IMR-90 (cell line): Measurements from ENCODE around the gene GLG1. TPM values are rescaled to one million over a fixed set of nuclear protein-coding genes. Genes with fewer than 3 reads are reported as not detected.

Experiments used
- ATAC-seq: fragments of 200-7000 bp; cut with Tn5 transposase; 2 replicates; pipeline ENCODE4 v1.9.1; 2020; ENCODE audit warnings: low read depth, mild to moderate bottlenecking, moderate library complexity
- BruUV-seq: library from RNA; stranded (reverse); fragments of 400-500 nt; replicated peaks from 2 replicates; lab custom pipeline; 2021; lab: Mats Ljungman, UMichigan
- CTCF ChIA-PET: fragments of 300-600 bp; formaldehyde crosslinking; extraction: SDS; loops from one replicate; lab custom pipeline; 2021; ENCODE audit warnings: antibody characterized with exemption; lab: Yijun Ruan, JAX
- POLR2A ChIA-PET: fragments of 300-600 bp; sonication (Branson Sonifier 250); formaldehyde crosslinking; loops from one replicate; lab custom pipeline; 2022; ENCODE audit warnings: antibody characterized with exemption; ENCODE audit not compliant: unreplicated experiment; lab: Charles Lee
- DNase-seq: peaks from one replicate; pipeline ENCODE4 v3.0.0; 2013
- H2AFZ ChIP-seq: replicated peaks from 2 replicates; pipeline ENCODE3; 2013; ENCODE audit warnings: low read length, mild to moderate bottlenecking; ENCODE audit not compliant: poor library complexity
- H2AK5ac ChIP-seq: 2 replicates; pipeline ENCODE4 v1.6.1; 2013; ENCODE audit warnings: low read depth, low read length, inconsistent platforms
- H2AK9ac ChIP-seq: replicated peaks from 2 replicates; pipeline ENCODE3; 2013; ENCODE audit warnings: mild to moderate bottlenecking, low read depth, low read length, moderate library complexity; ENCODE audit not compliant: poor library complexity
- H2BK120ac ChIP-seq: 2 replicates; pipeline ENCODE4 v1.6.1; 2013; ENCODE audit warnings: low read depth, low read length, inconsistent platforms
- H2BK15ac ChIP-seq: 3 replicates; pipeline ENCODE4 v1.6.1; 2013; ENCODE audit warnings: low read depth, low read length, inconsistent platforms
- H2BK20ac ChIP-seq: 2 replicates; pipeline ENCODE4 v1.6.1; 2013; ENCODE audit warnings: low read depth, mild to moderate bottlenecking, inconsistent platforms, low read length, moderate library complexity
- H2BK5ac ChIP-seq: 2 replicates; pipeline ENCODE4 v1.6.1; 2013; ENCODE audit warnings: mild to moderate bottlenecking, low read depth, low read length, inconsistent platforms; ENCODE audit not compliant: poor library complexity, severe bottlenecking
- H3K14ac ChIP-seq: replicated peaks from 2 replicates; pipeline ENCODE4 v1.6.1; 2013; ENCODE audit warnings: low read depth, low read length, inconsistent platforms
- H3K18ac ChIP-seq: 2 replicates; pipeline ENCODE4 v1.6.1; 2013; ENCODE audit warnings: low read depth, low read length, control low read depth
- H3K23ac ChIP-seq: 2 replicates; pipeline ENCODE4 v1.6.1; 2013; ENCODE audit warnings: low read depth, low read length, inconsistent platforms
- H3K27ac ChIP-seq: 2 replicates; pipeline ENCODE4 v1.5.1; 2013; ENCODE audit warnings: mild to moderate bottlenecking, control low read depth, low read length; ENCODE audit not compliant: insufficient read depth
- H3K27me3 ChIP-seq: 2 replicates; pipeline ENCODE4 v1.6.1; 2013; ENCODE audit warnings: low read length; ENCODE audit not compliant: control insufficient read depth, insufficient read depth
- H3K36me3 ChIP-seq: 2 replicates; pipeline ENCODE4 v1.6.1; 2013; ENCODE audit warnings: low read length, mixed read lengths; ENCODE audit not compliant: control insufficient read depth, insufficient read depth
- H3K4ac ChIP-seq: 2 replicates; pipeline ENCODE4 v1.6.1; 2013; ENCODE audit warnings: low read depth, low read length, inconsistent platforms
- H3K4me1 ChIP-seq: 2 replicates; pipeline ENCODE4 v1.6.1; 2013; ENCODE audit warnings: low read length, mixed read lengths; ENCODE audit not compliant: control insufficient read depth, insufficient read depth
- H3K4me2 ChIP-seq: 2 replicates; pipeline ENCODE4 v1.6.1; 2013; ENCODE audit warnings: low read depth, mild to moderate bottlenecking, control low read depth, low read length, moderate library complexity
- H3K4me3 ChIP-seq: 2 replicates; pipeline ENCODE4 v1.5.1; 2013; ENCODE audit warnings: low read depth, mild to moderate bottlenecking, control low read depth, low read length, moderate library complexity; ENCODE audit not compliant: insufficient read depth
- H3K56ac ChIP-seq: 2 replicates; pipeline ENCODE4 v1.6.1; 2013; ENCODE audit warnings: low read length, inconsistent platforms; ENCODE audit not compliant: insufficient read depth; ENCODE audit errors: extremely low read depth
- H3K79me1 ChIP-seq, 2 experiments: 2 replicates each; pipeline ENCODE4 v1.6.1; 2013; ENCODE audit warnings: low read length in 2 of 2, inconsistent platforms in 1 of 2, low read depth in 1 of 2
- H3K9ac ChIP-seq: 2 replicates; pipeline ENCODE4 v1.6.1; 2013; ENCODE audit warnings: low read depth, low read length, control low read depth
- H3K9me1 ChIP-seq: 2 replicates; pipeline ENCODE4 v1.6.1; 2013; ENCODE audit warnings: low read length, inconsistent platforms; ENCODE audit not compliant: insufficient read depth
- H3K9me3 ChIP-seq: 2 replicates; pipeline ENCODE4 v1.6.1; 2013; ENCODE audit warnings: low read length; ENCODE audit not compliant: control insufficient read depth, insufficient read depth
- H4K20me1 ChIP-seq: 2 replicates; pipeline ENCODE4 v1.6.1; 2013; ENCODE audit warnings: low read length, inconsistent platforms; ENCODE audit not compliant: insufficient read depth
- H4K5ac ChIP-seq: 2 replicates; pipeline ENCODE4 v1.6.1; 2013; ENCODE audit warnings: mild to moderate bottlenecking, low read depth, low read length, control low read depth
- H4K8ac ChIP-seq, 2 experiments: 2 replicates each; pipeline ENCODE4 v1.6.1; 2013; ENCODE audit warnings: low read depth in 2 of 2, low read length in 2 of 2, control low read depth in 1 of 2, inconsistent platforms in 1 of 2
- H4K91ac ChIP-seq: 2 replicates; pipeline ENCODE4 v1.6.1; 2013; ENCODE audit warnings: low read depth, low read length, inconsistent platforms; ENCODE audit not compliant: insufficient read depth
- CHD1 ChIP-seq: IDR thresholded peaks from 2 replicates; pipeline ENCODE4 v1.6.1; 2012; ENCODE audit warnings: low read depth, low read length, improper control_type of control experiment
- ELK1 ChIP-seq: fragments of 150-350 bp; IDR thresholded peaks from 2 replicates; pipeline ENCODE4 v1.6.1; 2016; ENCODE audit warnings: low read depth, mild to moderate bottlenecking, low read length, moderate library complexity, borderline replicate concordance
- FOS ChIP-seq: fragments of 150-350 bp; IDR thresholded peaks from 2 replicates; pipeline ENCODE4 v1.6.1; 2016; ENCODE audit warnings: low read depth, low read length
- MAFK ChIP-seq: IDR thresholded peaks from 2 replicates; pipeline ENCODE4 v1.6.1; 2012; ENCODE audit warnings: low read depth, low read length, improper control_type of control experiment
- NFE2L2 ChIP-seq: fragments of 150-350 bp; IDR thresholded peaks from 2 replicates; pipeline ENCODE4 v1.6.1; 2016; ENCODE audit warnings: low read depth, mild to moderate bottlenecking, low read length
- RAD21 ChIP-seq: IDR thresholded peaks from 2 replicates; pipeline ENCODE4 v1.6.1; 2012; ENCODE audit warnings: low read length, improper control_type of control experiment
- RCOR1 ChIP-seq: IDR thresholded peaks from 2 replicates; pipeline ENCODE4 v1.6.1; 2012; ENCODE audit warnings: mild to moderate bottlenecking, low read length, improper control_type of control experiment; ENCODE audit not compliant: insufficient replicate concordance
- RFX5 ChIP-seq: IDR thresholded peaks from 2 replicates; pipeline ENCODE4 v1.8.0; 2012; ENCODE audit warnings: low read depth, mild to moderate bottlenecking, low read length, moderate library complexity
- WGBS, 2 experiments: methylation state at CpG; one replicate each; pipeline versions ENCODE4 v1.1.5 to v1.1.7; 2013; ENCODE audit warnings: missing lambda C conversion rate in 2 of 2; ENCODE audit not compliant: insufficient read length in 1 of 2; ENCODE audit errors: extremely low coverage in 2 of 2; 5-methylcytosine and 5-hydroxymethylcytosine counted together
- dilution Hi-C: fragments of 300-500 bp; cut with HindIII; formaldehyde crosslinking; loops from one replicate; pipeline ENCODE4 v1.14.3; 2018; ENCODE audit warnings: low sequenced_read_pairs; ENCODE audit not compliant: unreplicated experiment
- in situ Hi-C: fragments of 300-500 bp; cut with MboI; formaldehyde crosslinking; loops from 3 replicates; pipeline ENCODE4 v1.14.3; 2019; ENCODE audit warnings: low sequenced_read_pairs, inconsistent platforms, mixed read lengths
- intact Hi-C: fragments of 100-400 bp; cut with micrococcal nuclease; formaldehyde crosslinking; loops from 2 replicates; pipeline ENCODE4 v1.10.0; 2022
- polyA plus RNA-seq, 3 experiments: library from polyadenylated mRNA; depleted of rRNA; stranded (reverse); fragments of >200 nt; gene quantifications; 2 replicates each; pipeline ENCODE4 v1.2.3, GENCODE V29; 2012; ENCODE audit warnings: low replicate concordance in 1 of 3
- total RNA-seq: library from RNA; depleted of rRNA; stranded (reverse); fragments of >200 nt; gene quantifications from 2 replicates; pipeline ENCODE4 v1.2.3, GENCODE V29; 2012
- TF ChIP-seq, protein P1 (sequence below): conservative IDR thresholded peaks from 2 replicates; pipeline ENCODE4 v1.5.1; 2012; ENCODE audit warnings: mild to moderate bottlenecking, low read depth, low read length, improper control_type of control experiment
- TF ChIP-seq, protein P2 (sequence below): fragments of 150-350 bp; IDR thresholded peaks from 2 replicates; pipeline ENCODE4 v1.6.1; 2017; ENCODE audit warnings: mild to moderate bottlenecking, antibody characterized with exemption, low read length, low read depth

GLG1 gene
- total and polyA plus RNA-seq, 2 of the 4 experiments (the other 2 are of a cell fraction): 91.0 to 107 TPM

GRCh38 chr16:74496054-74496453 is 110.9 kb downstream of the GLG1 start:
- no peak for DNase-seq
- H4K20me1 ChIP-seq: no peaks in the 10 kb centered on the region
- H4K8ac ChIP-seq: no peak overlapping the region
- H2BK5ac ChIP-seq: no peak overlapping the region
- CTCF ChIA-PET: no interaction called here
- H4K91ac ChIP-seq: no peak overlapping the region
- H3K4me2 ChIP-seq: no peak overlapping the region
- H3K9me1 ChIP-seq: no peaks in the 10 kb centered on the region
- H3K79me1 ChIP-seq: peaks cover 9 to 25% of the 10 kb centered on the region in 2 experiments; a peak in 3 of 4 replicates
- intact Hi-C loops: no loop called here
- no peak overlapping the region for H3K23ac ChIP-seq
- in situ Hi-C loops: no loop called here
- H3K4me3 ChIP-seq: no peak overlapping the region
- no peak overlapping the region for H2AFZ ChIP-seq
- no peak overlapping the region for H3K27ac ChIP-seq
- H2BK120ac ChIP-seq: no peak overlapping the region
- TF ChIP-seq MAFK: no peak
- TF ChIP-seq, protein P1, sequence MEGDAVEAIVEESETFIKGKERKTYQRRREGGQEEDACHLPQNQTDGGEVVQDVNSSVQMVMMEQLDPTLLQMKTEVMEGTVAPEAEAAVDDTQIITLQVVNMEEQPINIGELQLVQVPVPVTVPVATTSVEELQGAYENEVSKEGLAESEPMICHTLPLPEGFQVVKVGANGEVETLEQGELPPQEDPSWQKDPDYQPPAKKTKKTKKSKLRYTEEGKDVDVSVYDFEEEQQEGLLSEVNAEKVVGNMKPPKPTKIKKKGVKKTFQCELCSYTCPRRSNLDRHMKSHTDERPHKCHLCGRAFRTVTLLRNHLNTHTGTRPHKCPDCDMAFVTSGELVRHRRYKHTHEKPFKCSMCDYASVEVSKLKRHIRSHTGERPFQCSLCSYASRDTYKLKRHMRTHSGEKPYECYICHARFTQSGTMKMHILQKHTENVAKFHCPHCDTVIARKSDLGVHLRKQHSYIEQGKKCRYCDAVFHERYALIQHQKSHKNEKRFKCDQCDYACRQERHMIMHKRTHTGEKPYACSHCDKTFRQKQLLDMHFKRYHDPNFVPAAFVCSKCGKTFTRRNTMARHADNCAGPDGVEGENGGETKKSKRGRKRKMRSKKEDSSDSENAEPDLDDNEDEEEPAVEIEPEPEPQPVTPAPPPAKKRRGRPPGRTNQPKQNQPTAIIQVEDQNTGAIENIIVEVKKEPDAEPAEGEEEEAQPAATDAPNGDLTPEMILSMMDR: no peak
- TF ChIP-seq, protein P2, sequence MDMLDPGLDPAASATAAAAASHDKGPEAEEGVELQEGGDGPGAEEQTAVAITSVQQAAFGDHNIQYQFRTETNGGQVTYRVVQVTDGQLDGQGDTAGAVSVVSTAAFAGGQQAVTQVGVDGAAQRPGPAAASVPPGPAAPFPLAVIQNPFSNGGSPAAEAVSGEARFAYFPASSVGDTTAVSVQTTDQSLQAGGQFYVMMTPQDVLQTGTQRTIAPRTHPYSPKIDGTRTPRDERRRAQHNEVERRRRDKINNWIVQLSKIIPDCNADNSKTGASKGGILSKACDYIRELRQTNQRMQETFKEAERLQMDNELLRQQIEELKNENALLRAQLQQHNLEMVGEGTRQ: no peak
- no peak for TF ChIP-seq NFE2L2
- TF ChIP-seq RFX5: no peak
- no peak for TF ChIP-seq RAD21
- TF ChIP-seq FOS: no peak
- no peak for TF ChIP-seq ELK1
- no peak for TF ChIP-seq RCOR1
- no peak for TF ChIP-seq CHD1
- no peak overlapping the region for H2AK9ac ChIP-seq
- no TSS peak for BruUV-seq
- dilution Hi-C loops: no loop called here
- H3K36me3 ChIP-seq: peaks cover 25% of the 10 kb centered on the region
- no peak for ATAC-seq
- POLR2A ChIA-PET: no interaction called here
- no peak overlapping the region for H2BK15ac ChIP-seq
- H3K18ac ChIP-seq: no peak overlapping the region
- H2BK20ac ChIP-seq: no peak overlapping the region
- no peaks in the 10 kb centered on the region for H3K9me3 ChIP-seq
- no peak overlapping the region for H3K56ac ChIP-seq
- H3K4ac ChIP-seq: no peak overlapping the region
- H2AK5ac ChIP-seq: no peak overlapping the region
- no peaks in the 10 kb centered on the region for H3K4me1 ChIP-seq
- 100% methylated on average over 1 of the region's 3 CpGs; no CpG with 5 or more reads in 1 of the 2 experiments for WGBS, 2 experiments
- no peak overlapping the region for H3K9ac ChIP-seq
- no peak overlapping the region for H4K5ac ChIP-seq
- H3K14ac ChIP-seq: no peak overlapping the region
- no peaks in the 10 kb centered on the region for H3K27me3 ChIP-seq
